Mesendoderm (in vitro differentiated cells): ENCODE data around the gene TRPV3.

ENCODE experiments used
- DNase-seq: peaks from one replicate; pipeline ENCODE4 v3.0.0; 2013
- H2AK5ac ChIP-seq: 2 replicates; pipeline ENCODE4 v1.6.1; 2013; ENCODE audit warnings: low read length, inconsistent platforms
- H2BK120ac ChIP-seq: 2 replicates; pipeline ENCODE4 v1.6.1; 2013; ENCODE audit warnings: low read depth, mild to moderate bottlenecking, low read length, moderate library complexity, mixed read lengths
- H2BK15ac ChIP-seq: replicated peaks from 2 replicates; pipeline ENCODE4 v1.6.1; 2013; ENCODE audit warnings: low read depth, mild to moderate bottlenecking, moderate library complexity
- H2BK5ac ChIP-seq: 2 replicates; pipeline ENCODE4 v1.6.1; 2013; ENCODE audit warnings: low read length, inconsistent platforms
- H3K18ac ChIP-seq: 2 replicates; pipeline ENCODE4 v1.6.1; 2013; ENCODE audit warnings: mild to moderate bottlenecking, low read length, mixed read lengths
- H3K23ac ChIP-seq: one replicate; pipeline ENCODE4 v1.6.1; 2013; ENCODE audit warnings: low read length
- H3K27ac ChIP-seq: 2 replicates; pipeline ENCODE4 v1.5.1; 2013; ENCODE audit warnings: low read depth, mild to moderate bottlenecking, inconsistent platforms, low read length, moderate library complexity
- H3K27me3 ChIP-seq: 2 replicates; pipeline ENCODE4 v1.6.1; 2013; ENCODE audit warnings: low read length, control low read depth, mild to moderate bottlenecking, inconsistent platforms; ENCODE audit not compliant: insufficient read depth, poor library complexity
- H3K36me3 ChIP-seq: 2 replicates; pipeline ENCODE4 v1.6.1; 2013; ENCODE audit warnings: low read length, inconsistent platforms; ENCODE audit not compliant: control insufficient read depth, insufficient read depth
- H3K4ac ChIP-seq: one replicate; pipeline ENCODE4 v1.6.1; 2013; ENCODE audit warnings: low read depth, mild to moderate bottlenecking, low read length, moderate library complexity
- H3K4me1 ChIP-seq: 2 replicates; pipeline ENCODE4 v1.6.1; 2013; ENCODE audit warnings: low read depth, low read length, inconsistent platforms; ENCODE audit not compliant: control insufficient read depth
- H3K4me2 ChIP-seq: 2 replicates; pipeline ENCODE4 v1.6.1; 2013; ENCODE audit warnings: low read length
- H3K4me3 ChIP-seq: 2 replicates; pipeline ENCODE4 v1.5.1; 2013; ENCODE audit warnings: mild to moderate bottlenecking, low read length
- H3K56ac ChIP-seq: one replicate; pipeline ENCODE4 v1.6.1; 2013; ENCODE audit warnings: low read length
- H3K79me1 ChIP-seq: 2 replicates; pipeline ENCODE4 v1.6.1; 2013; ENCODE audit warnings: low read length, inconsistent platforms
- H3K79me2 ChIP-seq: 2 replicates; pipeline ENCODE4 v1.6.1; 2013; ENCODE audit warnings: mild to moderate bottlenecking, low read length; ENCODE audit not compliant: control insufficient read depth, insufficient read depth
- H3K9ac ChIP-seq: 2 replicates; pipeline ENCODE4 v1.6.1; 2013; ENCODE audit warnings: low read length, inconsistent platforms
- H4K5ac ChIP-seq: one replicate; pipeline ENCODE4 v1.6.1; 2013; ENCODE audit warnings: low read length
- H4K8ac ChIP-seq: one replicate; pipeline ENCODE4 v1.6.1; 2013; ENCODE audit warnings: low read depth, mild to moderate bottlenecking, control low read depth, low read length, moderate library complexity
- WGBS: extraction: QIAGEN DNeasy Blood & Tissue Kit; methylation state at CpG from one replicate; pipeline ENCODE4 v1.1.7; 2013; ENCODE audit warnings: low lambda C conversion rate, missing lambda C conversion rate; ENCODE audit not compliant: insufficient coverage; ENCODE audit errors: extremely low coverage; 5-methylcytosine and 5-hydroxymethylcytosine counted together

TRPV3 gene

GRCh38 chr17:3513305-3514035 is 44.1 kb downstream of the TRPV3 start:
- H3K79me1 ChIP-seq: no peaks in the 10 kb centered on the region
- H3K4me3 ChIP-seq: no peak overlapping the region

GRCh38 chr17:3512505-3513171 is 45.0 kb downstream of the TRPV3 start:
- Histone ChIP-seq H2BK15ac (no peak overlapping the region), H4K5ac (no peak overlapping the region), H3K27me3 (no peaks in the 10 kb centered on the region), H3K18ac (no peak overlapping the region), H3K4ac (no peak overlapping the region), H3K79me2 (no peaks in the 10 kb centered on the region), H3K4me2 (no peak overlapping the region), H2AK5ac (no peak overlapping the region), H3K4me3 (no peak overlapping the region), H3K79me1 (no peaks in the 10 kb centered on the region), H4K8ac (no peak overlapping the region), H3K4me1 (peaks cover 2% of the 10 kb centered on the region), H3K56ac (no peak overlapping the region), H2BK120ac (no peak overlapping the region), H3K36me3 (no peaks in the 10 kb centered on the region), H3K27ac (no peak overlapping the region), H2BK5ac (no peak overlapping the region), H3K23ac (no peak overlapping the region), H3K9ac (no peak overlapping the region)
- 100% methylated on average over 1 of the region's 20 CpGs for WGBS
- peak; percentile 80 for DNase-seq

More at GRCh38 chr17:3513305-3514035, 44.1 kb downstream of the TRPV3 start:
- H2BK120ac ChIP-seq: no peak overlapping the region
- no peak overlapping the region for H3K27ac ChIP-seq
- H3K4me1 ChIP-seq: peaks cover 2% of the 10 kb centered on the region
- H3K23ac ChIP-seq: no peak overlapping the region
- H3K36me3 ChIP-seq: no peaks in the 10 kb centered on the region
- no peak overlapping the region for H3K18ac ChIP-seq
- H3K79me2 ChIP-seq: no peaks in the 10 kb centered on the region
- H4K5ac ChIP-seq: no peak overlapping the region
- no CpG with 5 or more reads among the region's 23 CpGs for WGBS
- H3K56ac ChIP-seq: peak overlapping the region; percentile 38
- H3K4me2 ChIP-seq: no peak overlapping the region
- H2AK5ac ChIP-seq: no peak overlapping the region
- H3K9ac ChIP-seq: no peak overlapping the region
- DNase-seq: no peak
- H4K8ac ChIP-seq: no peak overlapping the region
- H3K4ac ChIP-seq: no peak overlapping the region
- H2BK15ac ChIP-seq: no peak overlapping the region
- no peaks in the 10 kb centered on the region for H3K27me3 ChIP-seq
- H2BK5ac ChIP-seq: no peak overlapping the region

GRCh38 chr17:3511852-3512504 is 45.6 kb downstream of the TRPV3 start:
- no peak overlapping the region for H3K56ac ChIP-seq
- peaks cover 2% of the 10 kb centered on the region for H3K4me1 ChIP-seq
- no peak overlapping the region for H3K4me2 ChIP-seq
- H3K4me3 ChIP-seq: no peak overlapping the region
- no peak overlapping the region for H3K18ac ChIP-seq
- WGBS: no CpG with 5 or more reads among the region's 8 CpGs
- H2AK5ac ChIP-seq: no peak overlapping the region
- no peaks in the 10 kb centered on the region for H3K36me3 ChIP-seq
- H3K79me2 ChIP-seq: no peaks in the 10 kb centered on the region
- no peak overlapping the region for H3K4ac ChIP-seq
- no peaks in the 10 kb centered on the region for H3K27me3 ChIP-seq
- no peaks in the 10 kb centered on the region for H3K79me1 ChIP-seq
- no peak overlapping the region for H2BK15ac ChIP-seq
- no peak overlapping the region for H3K23ac ChIP-seq
- no peak overlapping the region for H4K8ac ChIP-seq
- no peak overlapping the region for H3K9ac ChIP-seq
- H2BK5ac ChIP-seq: no peak overlapping the region
- no peak for DNase-seq
- H2BK120ac ChIP-seq: no peak overlapping the region
- no peak overlapping the region for H4K5ac ChIP-seq
- H3K27ac ChIP-seq: no peak overlapping the region

DNA sequence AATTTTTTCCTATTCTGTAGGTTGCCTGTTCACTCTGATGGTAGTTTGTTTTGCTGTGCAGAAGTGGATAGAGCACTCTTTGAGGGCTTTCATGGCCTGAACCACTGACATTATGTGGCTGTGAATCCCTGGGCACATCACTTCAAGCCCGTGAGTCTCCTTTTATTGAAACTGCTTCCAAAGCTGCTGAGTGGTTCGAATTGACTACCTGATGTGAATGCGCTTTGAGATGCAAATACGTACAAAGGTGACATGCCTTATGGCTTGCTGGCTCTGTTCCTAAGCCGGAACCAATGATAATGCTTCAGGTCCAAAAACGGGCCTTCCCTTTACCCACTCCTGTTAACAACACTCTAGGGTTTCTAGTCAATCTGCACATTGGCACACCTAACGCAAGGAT is 47.5 kb downstream of the TRPV3 start:
- Histone ChIP-seq H4K5ac (no peak overlapping the region), H2BK120ac (no peak overlapping the region), H3K23ac (no peak overlapping the region), H2AK5ac (no peak overlapping the region), H2BK15ac (no peak overlapping the region), H3K4me1 (peaks cover 2% of the 10 kb centered on the region), H3K56ac (no peak overlapping the region), H3K79me1 (no peaks in the 10 kb centered on the region), H3K9ac (no peak overlapping the region), H3K4me3 (no peak overlapping the region), H3K27me3 (no peaks in the 10 kb centered on the region), H3K79me2 (no peaks in the 10 kb centered on the region), H3K18ac (no peak overlapping the region), H3K4me2 (no peak overlapping the region), H3K27ac (no peak overlapping the region), H3K36me3 (no peaks in the 10 kb centered on the region), H2BK5ac (no peak overlapping the region), H4K8ac (no peak overlapping the region), H3K4ac (no peak overlapping the region)
- no peak for DNase-seq
- no CpG with 5 or more reads among the region's 7 CpGs for WGBS

DNA sequence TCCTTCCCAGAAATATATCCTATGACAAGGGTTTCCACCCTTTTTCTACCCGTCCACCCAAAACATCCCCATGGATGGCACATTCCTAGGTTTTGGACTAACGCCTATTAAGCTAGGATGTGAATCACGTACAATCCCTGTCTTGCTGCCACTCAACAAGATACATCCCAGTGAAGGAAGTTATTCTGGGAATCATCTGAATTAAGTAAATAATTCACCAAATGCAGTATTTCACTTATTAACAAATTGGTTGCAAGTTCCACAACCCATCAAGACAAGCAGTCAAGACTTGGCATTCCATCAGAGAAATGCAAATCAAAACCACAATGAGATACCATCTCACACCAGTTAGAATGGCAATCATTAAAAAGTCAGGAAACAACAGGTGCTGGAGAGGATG is 49.7 kb downstream of the TRPV3 start:
- Histone ChIP-seq H3K4me1 (no peaks in the 10 kb centered on the region), H3K56ac (no peak overlapping the region), H4K8ac (no peak overlapping the region), H3K23ac (no peak overlapping the region), H3K27me3 (no peaks in the 10 kb centered on the region), H3K4me2 (no peak overlapping the region), H3K27ac (no peak overlapping the region), H2BK5ac (no peak overlapping the region), H2AK5ac (no peak overlapping the region), H3K18ac (no peak overlapping the region), H3K9ac (no peak overlapping the region), H3K79me1 (no peaks in the 10 kb centered on the region), H3K79me2 (no peaks in the 10 kb centered on the region), H2BK15ac (no peak overlapping the region), H3K36me3 (no peaks in the 10 kb centered on the region), H4K5ac (no peak overlapping the region), H3K4ac (no peak overlapping the region), H2BK120ac (no peak overlapping the region), H3K4me3 (no peak overlapping the region)
- whole genome bisulfite sequencing: no CpG with 5 or more reads among the region's 3 CpGs
- no peak for DNase-seq
